ENCODE measurements around the gene PDE10A.
"Not testable (repeated sequence)": the region's sequence is repeated elsewhere in the genome, so short reads cannot be mapped to it uniquely, and the experiment has no call there.

Gene PDE10A

DNA sequence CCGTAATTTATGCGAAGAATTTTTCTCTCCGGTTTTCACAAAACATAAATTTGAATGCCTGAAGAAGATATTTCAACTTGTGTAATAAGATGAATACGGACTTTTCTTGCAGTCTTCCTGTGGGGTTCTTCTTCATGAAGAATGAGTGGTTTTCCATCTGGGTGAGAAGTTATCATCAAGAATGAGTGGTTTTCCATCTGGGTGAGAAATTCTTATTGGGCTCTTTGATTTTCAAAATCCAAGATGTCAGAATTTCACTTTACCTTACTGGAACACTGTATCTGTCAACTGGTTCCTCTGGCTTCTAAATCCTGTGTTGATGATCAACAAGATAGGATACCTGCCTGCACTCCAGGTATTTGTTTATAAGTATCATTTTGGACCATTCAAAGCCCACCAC is 193.6 kb downstream of the PDE10A start:
- no peak for DNase-seq (ENCODE audit: low read depth, low spot score)
- Histone ChIP-seq H3K4me3 (no peak overlapping the region), H3K36me3 (ENCODE audit: insufficient read depth, low read length) (no peaks in the 10 kb centered on the region), H3K9ac (ENCODE audit: insufficient read length) (no peak overlapping the region), H3K9me3 (ENCODE audit: low read depth, low read length) (no peaks in the 10 kb centered on the region), H3K27ac (no peak overlapping the region)
- TF ChIP-seq EZH2 (IDR thresholded peaks at IDR 0.05) (no peak), POLR2AphosphoS5 (IDR thresholded peaks at IDR 0.05; ENCODE audit: borderline replicate concordance, low read depth, low read length) (no peak), FOXP2 (optimal IDR thresholded peaks at IDR 0.05; ENCODE audit: control extremely low read depth, extremely low read length, insufficient read depth) (no peak)

DNA sequence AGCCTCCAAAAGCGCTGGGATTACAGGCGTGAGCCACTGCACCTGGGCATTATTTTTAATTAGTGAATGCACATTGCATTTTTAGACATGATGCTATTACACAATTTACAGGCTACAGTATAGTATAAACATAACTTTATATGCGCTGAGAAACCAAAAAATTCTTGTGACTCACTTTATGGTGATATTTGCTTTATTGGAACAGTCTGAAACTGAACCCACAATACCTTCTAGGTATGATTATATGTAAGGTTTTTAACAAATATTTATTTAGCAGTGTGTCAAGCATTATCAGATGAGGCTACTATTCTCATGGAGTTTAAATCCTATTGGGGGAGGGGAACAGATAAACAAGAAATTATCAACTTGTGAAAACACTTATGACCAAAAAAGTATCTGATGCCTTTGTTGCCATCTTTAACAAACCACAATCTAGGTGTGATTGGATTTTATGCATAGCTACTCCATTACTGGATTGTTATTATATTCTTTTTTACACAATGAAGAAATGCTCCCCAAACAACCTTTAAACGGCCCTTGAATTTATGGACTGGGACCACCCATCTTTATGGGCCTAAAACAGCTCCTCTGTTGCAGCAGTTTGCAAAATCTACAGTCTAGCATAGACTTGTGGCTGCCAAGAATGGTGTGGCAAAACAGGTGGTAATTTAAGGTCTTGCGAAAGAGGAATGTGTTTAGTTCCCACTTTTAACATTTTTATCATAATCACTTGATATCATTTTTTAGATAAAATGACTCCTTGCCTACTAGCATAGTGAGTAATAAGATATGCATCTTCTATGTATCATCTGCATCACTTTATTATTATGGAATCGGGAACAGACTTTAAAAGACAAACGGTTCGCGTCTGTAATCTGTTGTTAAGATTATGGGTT is 194.5 kb downstream of the PDE10A start:
- Histone ChIP-seq H3K9ac (ENCODE audit: insufficient read length) (no peak overlapping the region), H3K4me3 (no peak overlapping the region), H3K9me3 (ENCODE audit: low read depth, low read length) (no peaks in the 10 kb centered on the region), H3K36me3 (ENCODE audit: insufficient read depth, low read length) (no peaks in the 10 kb centered on the region), H3K27ac (no peak overlapping the region)
- TF ChIP-seq EZH2 (IDR thresholded peaks at IDR 0.05) (no peak), POLR2AphosphoS5 (IDR thresholded peaks at IDR 0.05; ENCODE audit: borderline replicate concordance, low read depth, low read length) (no peak), FOXP2 (optimal IDR thresholded peaks at IDR 0.05; ENCODE audit: control extremely low read depth, extremely low read length, insufficient read depth) (no peak)
- DNase-seq (ENCODE audit: low read depth, low spot score): no peak

DNA sequence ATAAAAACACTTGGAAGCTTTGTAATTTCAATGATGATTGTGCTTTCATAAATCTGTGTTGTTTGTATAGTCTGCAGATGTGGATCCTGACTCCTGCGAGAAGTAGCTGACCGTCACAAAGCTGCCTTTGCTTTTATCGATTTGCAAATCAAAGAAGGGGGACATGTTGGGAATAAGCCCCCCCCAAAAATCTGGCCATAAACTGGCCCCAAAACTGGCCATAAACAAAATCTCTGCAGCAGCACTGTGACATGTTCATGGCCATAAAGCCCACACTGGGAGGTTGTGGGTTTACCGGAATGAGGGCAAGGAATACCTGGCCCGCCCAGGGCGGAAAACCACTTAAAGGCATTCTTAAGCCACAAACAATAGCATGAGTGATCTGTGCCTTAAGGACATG is 199.5 kb downstream of the PDE10A start:
- H3K27ac ChIP-seq; H3K4me3 ChIP-seq; H3K9me3 ChIP-seq (ENCODE audit: low read depth, low read length); DNase-seq (ENCODE audit: low read depth, low spot score); H3K36me3 ChIP-seq (ENCODE audit: insufficient read depth, low read length); H3K9ac ChIP-seq (ENCODE audit: insufficient read length): not testable (repeated sequence)

DNA sequence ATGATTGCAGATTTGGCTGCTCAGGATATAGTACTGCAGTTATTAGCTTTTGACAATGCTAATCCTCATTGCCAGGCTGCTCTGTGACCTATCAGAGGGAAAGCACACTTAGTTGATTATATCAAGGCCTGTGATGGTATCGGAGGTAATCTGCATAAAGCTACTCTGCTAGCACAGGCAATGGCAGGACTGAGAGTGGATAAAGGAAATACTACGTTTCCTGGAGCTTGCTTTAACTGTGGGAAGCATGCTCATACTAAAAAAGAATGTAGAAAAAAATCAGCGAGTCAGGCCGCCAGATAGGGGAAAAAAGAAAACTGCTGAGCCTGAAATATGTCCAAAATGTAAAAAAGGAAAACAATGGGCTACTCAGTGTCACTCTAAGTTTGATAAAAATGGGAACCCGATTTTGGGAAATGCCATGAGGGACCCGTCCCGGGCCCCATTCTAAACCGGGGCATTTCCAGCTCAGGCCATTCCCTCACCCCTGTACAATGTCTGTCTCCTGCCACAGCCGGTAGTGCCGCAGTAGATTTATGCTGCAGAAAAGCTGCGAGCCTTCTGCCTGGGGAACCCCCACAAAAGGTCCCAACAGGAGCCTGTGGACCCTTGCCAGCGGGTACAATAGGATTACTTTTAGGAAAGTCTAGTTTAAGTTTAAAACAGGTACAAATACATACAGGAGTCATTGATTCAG is 203.3 kb downstream of the PDE10A start:
- H3K9ac ChIP-seq (ENCODE audit: insufficient read length): not testable (repeated sequence)

DNA sequence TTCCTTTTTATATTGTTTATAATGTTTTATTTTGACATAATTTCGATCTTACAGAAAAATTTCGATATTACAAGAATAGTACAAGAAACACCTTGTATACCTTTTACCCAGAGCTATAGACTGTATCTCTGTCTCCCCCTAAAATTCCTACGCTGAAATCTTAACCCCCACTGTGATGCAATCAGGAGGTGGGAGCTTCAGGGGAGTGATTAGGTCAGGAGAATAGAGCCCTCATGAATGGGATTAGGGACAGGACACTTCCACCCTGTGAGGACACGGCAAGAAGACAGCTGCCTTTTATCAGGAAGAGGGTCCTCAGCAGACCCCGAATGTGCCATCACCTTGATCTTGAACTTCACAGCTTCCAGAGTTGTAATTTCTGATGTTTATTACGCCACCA is 204.9 kb downstream of the PDE10A start:
- Histone ChIP-seq H3K4me3 (no peak overlapping the region), H3K9ac (ENCODE audit: insufficient read length) (no peak overlapping the region), H3K27ac (no peak overlapping the region), H3K9me3 (ENCODE audit: low read depth, low read length) (no peaks in the 10 kb centered on the region), H3K36me3 (ENCODE audit: insufficient read depth, low read length) (no peaks in the 10 kb centered on the region)
- TF ChIP-seq FOXP2 (optimal IDR thresholded peaks at IDR 0.05; ENCODE audit: control extremely low read depth, extremely low read length, insufficient read depth) (no peak), EZH2 (IDR thresholded peaks at IDR 0.05) (no peak), POLR2AphosphoS5 (IDR thresholded peaks at IDR 0.05; ENCODE audit: borderline replicate concordance, low read depth, low read length) (no peak)
- no peak for DNase-seq (ENCODE audit: low read depth, low spot score)

More for the DNA sequence above, 203.3 kb downstream of the PDE10A start:
- H3K9me3 ChIP-seq (ENCODE audit: low read depth, low read length); H3K4me3 ChIP-seq; H3K36me3 ChIP-seq (ENCODE audit: insufficient read depth, low read length); H3K27ac ChIP-seq; DNase-seq (ENCODE audit: low read depth, low spot score): not testable (repeated sequence)

DNA sequence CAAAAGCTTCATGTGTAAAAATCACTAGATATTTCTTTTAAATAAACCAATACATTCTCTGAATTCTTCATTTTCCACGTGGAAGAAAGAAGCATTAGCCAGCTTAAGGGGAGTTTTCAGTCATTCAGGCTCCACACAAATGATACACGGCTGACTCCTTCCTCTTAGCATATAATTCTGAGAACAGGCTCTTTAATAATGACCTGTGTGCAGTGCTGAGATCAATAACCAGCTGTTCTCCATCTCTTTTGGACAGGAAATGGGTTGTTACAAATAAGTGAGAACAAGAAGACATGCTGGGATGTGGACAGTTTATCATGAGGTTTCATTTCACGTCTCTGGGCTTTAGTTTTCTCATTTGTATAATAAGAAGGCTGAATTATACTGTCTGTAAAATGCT is 206.8 kb downstream of the PDE10A start:
- Histone ChIP-seq H3K9ac (ENCODE audit: insufficient read length) (no peak overlapping the region), H3K4me3 (no peak overlapping the region), H3K36me3 (ENCODE audit: insufficient read depth, low read length) (no peaks in the 10 kb centered on the region), H3K9me3 (ENCODE audit: low read depth, low read length) (no peaks in the 10 kb centered on the region), H3K27ac (no peak overlapping the region)
- no peak for DNase-seq (ENCODE audit: low read depth, low spot score)
- no peak for TF ChIP-seq EZH2 (IDR thresholded peaks at IDR 0.05)
- TF ChIP-seq POLR2AphosphoS5 (IDR thresholded peaks at IDR 0.05; ENCODE audit: borderline replicate concordance, low read depth, low read length): no peak
- no peak for TF ChIP-seq FOXP2 (optimal IDR thresholded peaks at IDR 0.05; ENCODE audit: control extremely low read depth, extremely low read length, insufficient read depth)

DNA sequence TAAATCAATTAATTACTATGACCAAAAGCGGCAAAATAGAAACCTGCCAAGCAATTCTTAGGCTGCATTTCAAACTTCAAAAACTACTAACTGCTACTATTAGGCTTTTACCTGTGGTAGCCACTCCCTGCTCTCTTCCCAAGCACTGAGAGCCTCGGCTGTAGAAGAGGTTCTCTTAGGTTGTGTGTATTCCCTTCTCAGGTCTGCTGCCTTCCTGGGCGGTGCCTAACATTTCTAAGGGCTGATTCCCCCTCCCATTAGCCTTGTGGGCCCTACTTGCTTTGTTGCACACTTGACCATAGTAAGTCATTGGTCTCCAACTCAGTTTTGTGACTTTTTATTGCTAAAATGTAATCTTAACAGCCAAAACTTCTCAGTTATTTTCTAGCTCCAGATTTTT is 207.6 kb downstream of the PDE10A start:
- no peak overlapping the region for H3K4me3 ChIP-seq
- TF ChIP-seq FOXP2 (optimal IDR thresholded peaks at IDR 0.05; ENCODE audit: control extremely low read depth, extremely low read length, insufficient read depth): no peak
- no peak for TF ChIP-seq POLR2AphosphoS5 (IDR thresholded peaks at IDR 0.05; ENCODE audit: borderline replicate concordance, low read depth, low read length)
- TF ChIP-seq EZH2 (IDR thresholded peaks at IDR 0.05): no peak
- DNase-seq (ENCODE audit: low read depth, low spot score): no peak
- no peaks in the 10 kb centered on the region for H3K9me3 ChIP-seq (ENCODE audit: low read depth, low read length)
- H3K27ac ChIP-seq: no peak overlapping the region
- H3K9ac ChIP-seq (ENCODE audit: insufficient read length): no peak overlapping the region
- H3K36me3 ChIP-seq (ENCODE audit: insufficient read depth, low read length): no peaks in the 10 kb centered on the region

DNA sequence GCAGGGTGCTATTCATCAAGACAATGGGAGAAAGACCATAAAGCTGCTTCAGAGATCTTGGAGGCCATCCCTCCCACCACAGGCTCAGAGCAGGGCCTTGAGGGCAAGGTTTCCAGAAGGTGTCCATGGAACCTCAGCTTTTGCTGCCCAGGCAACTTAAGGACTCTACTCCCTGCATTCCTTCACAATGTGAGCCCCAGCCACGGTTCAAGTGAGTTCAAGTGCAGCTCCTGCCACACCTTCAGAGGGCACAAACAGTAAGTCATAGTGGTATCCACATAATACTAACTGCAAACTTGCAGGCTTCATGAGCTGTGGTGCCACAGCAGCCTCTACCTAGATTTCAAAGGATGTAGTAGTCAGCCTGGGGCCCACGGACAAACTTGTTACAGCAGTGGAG is 209.6 kb downstream of the PDE10A start:
- no peak overlapping the region for H3K27ac ChIP-seq
- H3K4me3 ChIP-seq: no peak overlapping the region
- TF ChIP-seq POLR2AphosphoS5 (IDR thresholded peaks at IDR 0.05; ENCODE audit: borderline replicate concordance, low read depth, low read length): no peak
- no peak for TF ChIP-seq FOXP2 (optimal IDR thresholded peaks at IDR 0.05; ENCODE audit: control extremely low read depth, extremely low read length, insufficient read depth)
- TF ChIP-seq EZH2 (IDR thresholded peaks at IDR 0.05): no peak
- no peaks in the 10 kb centered on the region for H3K9me3 ChIP-seq (ENCODE audit: low read depth, low read length)
- DNase-seq (ENCODE audit: low read depth, low spot score): no peak
- H3K9ac ChIP-seq (ENCODE audit: insufficient read length): no peak overlapping the region
- no peaks in the 10 kb centered on the region for H3K36me3 ChIP-seq (ENCODE audit: insufficient read depth, low read length)

DNA sequence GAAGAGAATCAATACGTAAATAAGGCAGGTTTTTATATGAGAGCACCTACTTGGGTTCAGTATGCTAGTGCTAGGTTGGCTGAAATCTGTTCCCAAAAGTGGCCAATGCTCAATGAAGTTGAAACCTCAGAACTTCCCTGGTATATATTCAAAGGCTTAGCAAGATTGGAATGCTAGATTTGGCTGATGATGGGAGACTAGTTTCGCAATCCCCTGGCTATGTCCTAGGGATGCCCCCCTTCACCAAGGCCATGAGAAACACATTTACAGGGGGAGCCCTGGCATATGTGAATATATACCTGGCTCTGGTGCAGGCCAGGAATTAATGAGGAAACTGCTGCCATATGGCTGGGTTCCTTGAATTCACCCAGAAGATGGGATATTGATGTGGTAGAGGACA is 211.2 kb downstream of the PDE10A start:
- Histone ChIP-seq H3K9me3 (ENCODE audit: low read depth, low read length) (no peaks in the 10 kb centered on the region), H3K4me3 (no peak overlapping the region), H3K9ac (ENCODE audit: insufficient read length) (no peak overlapping the region), H3K27ac (no peak overlapping the region), H3K36me3 (ENCODE audit: insufficient read depth, low read length) (no peaks in the 10 kb centered on the region)
- no peak for TF ChIP-seq POLR2AphosphoS5 (IDR thresholded peaks at IDR 0.05; ENCODE audit: borderline replicate concordance, low read depth, low read length)
- no peak for TF ChIP-seq FOXP2 (optimal IDR thresholded peaks at IDR 0.05; ENCODE audit: control extremely low read depth, extremely low read length, insufficient read depth)
- TF ChIP-seq EZH2 (IDR thresholded peaks at IDR 0.05): no peak
- no peak for DNase-seq (ENCODE audit: low read depth, low spot score)

Data from SK-N-MC (cell line).